Measurements from ENCODE around the gene TYROBP.

DNA sequence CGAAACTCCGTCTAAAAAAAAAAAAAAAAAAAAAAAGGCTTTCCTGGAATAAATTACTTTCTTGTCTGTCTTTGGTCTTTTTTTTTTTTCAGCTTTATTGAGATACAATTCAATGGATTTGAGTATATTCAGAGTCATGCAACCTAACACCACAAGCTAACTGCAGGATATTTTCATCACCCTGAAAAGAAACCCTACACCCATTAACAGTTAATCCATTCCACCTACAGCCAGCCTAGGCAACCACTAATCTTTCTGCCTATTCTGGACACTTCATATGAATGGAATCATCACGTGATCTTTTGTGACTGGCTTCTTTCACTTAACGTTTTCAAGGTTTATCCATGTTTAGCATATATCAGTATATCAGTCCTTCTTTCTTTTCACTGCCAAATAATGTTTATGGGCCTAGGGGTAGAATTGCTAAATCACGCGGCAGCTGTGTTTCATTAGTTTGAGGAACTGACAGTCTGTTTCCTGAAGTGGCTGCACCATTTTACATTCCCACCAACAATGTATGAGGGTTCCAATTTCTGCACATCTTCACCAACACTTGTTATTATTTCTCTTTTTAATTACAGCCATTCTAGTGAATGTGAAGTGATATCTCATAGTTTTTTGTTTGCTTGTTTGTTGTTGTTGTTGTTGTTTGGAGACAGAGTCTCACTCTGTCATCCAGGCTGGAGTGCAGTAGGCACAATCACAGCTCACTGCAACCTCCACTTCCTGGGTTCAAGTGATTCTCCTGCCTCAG, 48.0 kb upstream of the TYROBP start:
- TF ChIP-seq CTCF (conservative IDR thresholded peaks at IDR 0.05; ENCODE audit: low read depth, low read length) (no peak), CEBPB (IDR thresholded peaks at IDR 0.05; ENCODE audit: low read depth, low read length) (no peak), USF2 (IDR thresholded peaks at IDR 0.05; ENCODE audit: low read depth, low read length) (no peak), MAFK (IDR thresholded peaks at IDR 0.05; ENCODE audit: low read depth, low read length) (no peak), ELK1 (IDR thresholded peaks at IDR 0.05; ENCODE audit: borderline replicate concordance, low read depth, low read length) (no peak), MXI1 (IDR thresholded peaks at IDR 0.05; ENCODE audit: borderline replicate concordance, low read depth, low read length) (no peak), RAD21 (IDR thresholded peaks at IDR 0.05; ENCODE audit: low read length) (no peak), POLR2A (IDR thresholded peaks at IDR 0.05; ENCODE audit: low read depth, low read length) (no peak), FOS (IDR thresholded peaks at IDR 0.05; ENCODE audit: low read depth, low read length) (no peak), BHLHE40 (IDR thresholded peaks at IDR 0.05; ENCODE audit: low read depth, low read length) (no peak), RCOR1 (IDR thresholded peaks at IDR 0.05; ENCODE audit: insufficient replicate concordance, low read length) (no peak), MAZ (IDR thresholded peaks at IDR 0.05; ENCODE audit: borderline replicate concordance, low read depth, low read length) (no peak), RFX5 (IDR thresholded peaks at IDR 0.05; ENCODE audit: low read depth, low read length) (no peak)
